H1 (cell line): ENCODE data around the gene SIKE1. TPM values are rescaled to one million over a fixed set of nuclear protein-coding genes. Genes with fewer than 3 reads are reported as not detected.

ENCODE experiments used
- BCL11A ChIP-seq, 2 experiments: IDR thresholded peaks; one replicate each; pipeline ENCODE4 v1.6.1; 2011; ENCODE audit warnings: low read depth in 2 of 2, low read length in 2 of 2, mild to moderate bottlenecking in 2 of 2
- BRCA1 ChIP-seq: IDR thresholded peaks from 2 replicates; pipeline ENCODE4 v1.6.1; 2012; ENCODE audit warnings: low read depth, low read length, improper control_type of control experiment
- CHD7 ChIP-seq: fragments of 300-600 bp; sonication (generic); IDR thresholded peaks from 2 replicates; pipeline ENCODE4 v1.7.1; 2012; ENCODE audit warnings: low read length, moderate library complexity, mild to moderate bottlenecking, inconsistent platforms; ENCODE audit not compliant: insufficient replicate concordance
- NANOG ChIP-seq: IDR thresholded peaks from 2 replicates; pipeline ENCODE4 v1.6.1; 2011; ENCODE audit warnings: low read length, low read depth, mild to moderate bottlenecking, inconsistent platforms; ENCODE audit not compliant: insufficient read depth, poor library complexity, severe bottlenecking
- TAF7 ChIP-seq: optimal IDR thresholded peaks from 2 replicates; pipeline ENCODE3; 2011; ENCODE audit warnings: low read depth, mild to moderate bottlenecking, inconsistent platforms, low read length, moderate library complexity, borderline replicate concordance
- YY1 ChIP-seq: IDR thresholded peaks from 2 replicates; pipeline ENCODE4 v1.6.1; 2011; ENCODE audit warnings: low read depth, mild to moderate bottlenecking, low read length
- polyA plus RNA-seq, 7 experiments: library from polyadenylated mRNA; depleted of rRNA in 3 of 7; stranded (reverse) in 5 of 7; unstranded in 2 of 7; fragments of >200 nt in 5 of 7; fragments of 200-250 nt in 2 of 7; gene quantifications; 1 replicate in 5 of 7; 2 replicates in 1 of 7; 4 replicates in 1 of 7; pipeline versions ENCODE4 v1.2.1 to v1.2.3, GENCODE V29; 2011 to 2013; ENCODE audit warnings: missing spikeins in 2 of 7, mixed read lengths in 2 of 7
- total RNA-seq: library from RNA; stranded (reverse); fragmentation: NEBNext Ultra II Directional; extraction: Animal tissue kit (Norgen Biotek cat#: 25700); gene quantifications from 2 replicates; pipeline ENCODE4 v1.2.1, GENCODE V29; 2021

SIKE1 gene
- total and polyA plus RNA-seq, 2 of the 8 experiments (the other 6 are each of a cell fraction or from before 2014, with no cell fraction given) = 20.5 to 79.9 TPM

GRCh38 chr1:114723457-114723856 lies 57.0 kb downstream of the SIKE1 start (continued):
- TF ChIP-seq NANOG (no peak), YY1 (no peak), CHD7 (no peak), TAF7 (no peak), BCL11A (IDR thresholded peaks at IDR 0.05; ENCODE audit: low read depth in 2 of 2, low read length in 2 of 2) (no peak), BRCA1 (no peak)
